GM18517 (cell line): Measurements from ENCODE around the gene GPR101.
"Not testable (repeated sequence)": the region's sequence is repeated elsewhere in the genome, so short reads cannot be mapped to it uniquely, and the experiment has no call there.

Source experiments
- ATAC-seq: cut with Tn5 transposase; IDR thresholded peaks from one replicate; pipeline ENCODE4 v1.9.1; 2021; ENCODE audit warnings: mild to moderate bottlenecking, moderate library complexity; ENCODE audit not compliant: unreplicated experiment

GPR101 gene

GRCh38 chrX:137031039-137031438 is 2.8 kb downstream of the GPR101 start:
- ATAC-seq, result no peak

- ATAC-seq, result no peak
Measured at GRCh38 chrX:137028699-137029098, 5.1 kb downstream of the GPR101 start.

GRCh38 chrX:137025930-137026329 is 7.9 kb downstream of the GPR101 start:
- ATAC-seq, result no peak

GRCh38 chrX:137000236-137000635 is 33.6 kb downstream of the GPR101 start:
- not testable (repeated sequence) for ATAC-seq

GRCh38 chrX:136999024-136999423 is 34.8 kb downstream of the GPR101 start:
- ATAC-seq, result no peak
